ENCODE data around the gene HBS1L.
A peak's percentile ranks its signal among the peaks of the same experiment; 100 is the strongest.

HBS1L gene

DNA sequence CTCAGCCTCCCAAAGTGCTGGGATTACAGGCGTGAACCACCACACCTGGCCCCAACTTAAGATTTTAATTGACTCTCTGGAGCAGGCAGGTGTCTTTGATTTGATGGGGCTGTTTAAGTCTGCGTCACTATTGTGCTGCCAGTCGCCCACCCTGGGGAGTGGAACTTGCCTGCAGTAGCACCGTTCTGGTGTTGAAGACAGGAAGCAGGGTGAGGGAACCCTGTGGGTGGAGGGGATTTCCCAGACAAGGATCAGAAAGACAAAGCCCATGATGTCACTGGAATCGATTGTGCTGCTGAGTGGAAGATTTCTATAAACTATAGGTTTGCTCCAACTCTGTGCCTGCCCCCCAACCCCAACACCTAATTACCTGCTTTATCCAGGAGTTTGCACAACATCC, 115.7 kb downstream of the HBS1L start:
- TF ChIP-seq, protein P1, sequence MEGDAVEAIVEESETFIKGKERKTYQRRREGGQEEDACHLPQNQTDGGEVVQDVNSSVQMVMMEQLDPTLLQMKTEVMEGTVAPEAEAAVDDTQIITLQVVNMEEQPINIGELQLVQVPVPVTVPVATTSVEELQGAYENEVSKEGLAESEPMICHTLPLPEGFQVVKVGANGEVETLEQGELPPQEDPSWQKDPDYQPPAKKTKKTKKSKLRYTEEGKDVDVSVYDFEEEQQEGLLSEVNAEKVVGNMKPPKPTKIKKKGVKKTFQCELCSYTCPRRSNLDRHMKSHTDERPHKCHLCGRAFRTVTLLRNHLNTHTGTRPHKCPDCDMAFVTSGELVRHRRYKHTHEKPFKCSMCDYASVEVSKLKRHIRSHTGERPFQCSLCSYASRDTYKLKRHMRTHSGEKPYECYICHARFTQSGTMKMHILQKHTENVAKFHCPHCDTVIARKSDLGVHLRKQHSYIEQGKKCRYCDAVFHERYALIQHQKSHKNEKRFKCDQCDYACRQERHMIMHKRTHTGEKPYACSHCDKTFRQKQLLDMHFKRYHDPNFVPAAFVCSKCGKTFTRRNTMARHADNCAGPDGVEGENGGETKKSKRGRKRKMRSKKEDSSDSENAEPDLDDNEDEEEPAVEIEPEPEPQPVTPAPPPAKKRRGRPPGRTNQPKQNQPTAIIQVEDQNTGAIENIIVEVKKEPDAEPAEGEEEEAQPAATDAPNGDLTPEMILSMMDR (IDR thresholded peaks at IDR 0.05; ENCODE audit: extremely low read depth, missing control alignments), result no peak
- DNase-seq (ENCODE audit: low spot score), result peak; percentile 60

DNA sequence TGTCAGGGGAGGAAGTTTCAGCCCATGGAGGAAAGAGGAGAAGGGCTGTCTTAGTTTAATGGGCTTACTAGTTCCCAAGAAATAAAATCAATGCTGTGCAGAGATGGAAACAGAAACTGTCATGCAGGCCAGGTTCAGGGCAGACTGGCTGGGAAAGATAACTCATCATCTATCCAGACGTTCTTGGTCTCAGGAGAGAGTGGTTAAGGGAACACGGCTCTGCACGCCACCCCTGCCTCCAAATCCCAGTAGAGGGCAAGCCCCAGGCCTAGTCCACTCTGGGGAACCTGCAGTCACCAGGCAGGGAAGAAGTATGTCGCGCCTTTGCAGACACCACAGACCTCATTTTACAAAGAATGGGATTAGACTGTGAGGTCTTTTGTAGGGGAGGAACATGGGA, 117.2 kb downstream of the HBS1L start:
- DNase-seq (ENCODE audit: low spot score), result no peak
- TF ChIP-seq, protein P1 (IDR thresholded peaks at IDR 0.05; ENCODE audit: extremely low read depth, missing control alignments), result no peak

DNA sequence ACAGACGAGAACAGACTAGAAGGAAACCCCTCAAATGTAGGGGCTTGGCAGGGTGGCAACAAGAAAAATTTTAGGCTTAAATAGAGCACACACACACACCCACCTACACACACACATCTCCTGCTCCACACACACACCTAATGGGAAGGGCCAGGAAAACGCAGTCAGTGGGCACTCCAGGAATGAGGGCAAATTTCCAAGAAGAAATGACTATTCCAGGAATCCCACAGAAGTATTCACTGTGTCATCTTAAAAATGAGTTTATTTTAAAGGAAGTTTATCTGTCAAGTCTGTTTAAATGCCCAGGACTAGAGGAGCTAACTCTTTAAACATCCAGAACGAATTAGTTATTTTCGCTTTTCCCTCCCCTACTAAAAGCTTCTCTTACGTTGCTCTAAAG, 117.7 kb downstream of the HBS1L start:
- DNase-seq (ENCODE audit: low spot score), result no peak
- TF ChIP-seq, protein P1 (IDR thresholded peaks at IDR 0.05; ENCODE audit: extremely low read depth, missing control alignments), result no peak

DNA sequence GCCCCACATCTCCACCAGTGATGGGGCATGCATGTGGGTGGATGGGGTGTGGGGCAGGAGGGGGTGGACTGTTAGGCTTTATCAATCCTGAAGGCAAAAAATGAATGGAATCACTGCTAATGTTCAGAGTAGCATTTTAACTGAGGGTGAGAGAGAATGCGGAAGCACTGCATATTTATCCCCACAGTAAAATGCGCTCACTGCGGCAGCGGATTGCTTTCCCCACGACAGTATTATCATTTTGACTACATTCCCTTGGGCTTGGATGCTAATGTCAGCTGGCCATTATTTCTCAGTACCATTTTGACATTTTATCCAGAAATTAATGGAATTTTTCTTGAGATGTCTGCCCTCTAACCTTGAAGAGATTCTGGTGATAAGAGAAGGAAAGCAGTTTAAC, 118.1 kb downstream of the HBS1L start:
- TF ChIP-seq, protein P1 (IDR thresholded peaks at IDR 0.05; ENCODE audit: extremely low read depth, missing control alignments), result no peak
- DNase-seq (ENCODE audit: low spot score), result no peak

DNA sequence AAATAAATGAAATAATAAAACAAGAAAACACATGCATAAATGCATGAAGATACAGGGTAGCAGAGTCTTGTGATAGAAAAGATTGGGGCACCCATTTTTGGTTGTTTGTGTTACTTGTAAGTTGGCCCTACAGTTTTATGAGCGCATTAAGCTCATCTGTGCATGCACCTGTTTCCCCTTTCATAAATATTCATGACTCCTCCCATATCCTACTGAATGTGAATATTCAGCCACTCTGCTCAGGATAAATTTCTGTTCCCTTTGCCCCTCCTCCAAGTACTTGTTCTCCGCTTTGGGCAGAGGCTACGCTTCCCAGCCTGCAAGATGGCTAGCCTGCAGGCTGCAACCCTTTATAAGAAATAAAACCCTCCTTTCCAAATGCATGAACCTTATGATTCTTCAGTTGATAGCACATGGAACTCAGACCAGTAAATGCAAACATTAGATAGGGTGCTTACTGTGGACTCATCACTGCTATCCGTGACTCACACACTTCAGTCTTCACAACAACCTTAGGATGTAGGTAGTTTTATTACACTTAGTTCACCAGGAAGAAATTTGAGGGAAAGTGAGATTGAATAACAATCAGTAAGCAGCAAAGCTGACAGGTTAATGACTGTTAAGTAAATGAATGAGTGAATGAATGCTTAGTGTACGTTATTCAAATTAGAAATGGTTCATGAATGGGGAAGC, 119.7 kb downstream of the HBS1L start:
- TF ChIP-seq, protein P1 (IDR thresholded peaks at IDR 0.05; ENCODE audit: extremely low read depth, missing control alignments), result no peak
- no peak for DNase-seq (ENCODE audit: low spot score)

DNA sequence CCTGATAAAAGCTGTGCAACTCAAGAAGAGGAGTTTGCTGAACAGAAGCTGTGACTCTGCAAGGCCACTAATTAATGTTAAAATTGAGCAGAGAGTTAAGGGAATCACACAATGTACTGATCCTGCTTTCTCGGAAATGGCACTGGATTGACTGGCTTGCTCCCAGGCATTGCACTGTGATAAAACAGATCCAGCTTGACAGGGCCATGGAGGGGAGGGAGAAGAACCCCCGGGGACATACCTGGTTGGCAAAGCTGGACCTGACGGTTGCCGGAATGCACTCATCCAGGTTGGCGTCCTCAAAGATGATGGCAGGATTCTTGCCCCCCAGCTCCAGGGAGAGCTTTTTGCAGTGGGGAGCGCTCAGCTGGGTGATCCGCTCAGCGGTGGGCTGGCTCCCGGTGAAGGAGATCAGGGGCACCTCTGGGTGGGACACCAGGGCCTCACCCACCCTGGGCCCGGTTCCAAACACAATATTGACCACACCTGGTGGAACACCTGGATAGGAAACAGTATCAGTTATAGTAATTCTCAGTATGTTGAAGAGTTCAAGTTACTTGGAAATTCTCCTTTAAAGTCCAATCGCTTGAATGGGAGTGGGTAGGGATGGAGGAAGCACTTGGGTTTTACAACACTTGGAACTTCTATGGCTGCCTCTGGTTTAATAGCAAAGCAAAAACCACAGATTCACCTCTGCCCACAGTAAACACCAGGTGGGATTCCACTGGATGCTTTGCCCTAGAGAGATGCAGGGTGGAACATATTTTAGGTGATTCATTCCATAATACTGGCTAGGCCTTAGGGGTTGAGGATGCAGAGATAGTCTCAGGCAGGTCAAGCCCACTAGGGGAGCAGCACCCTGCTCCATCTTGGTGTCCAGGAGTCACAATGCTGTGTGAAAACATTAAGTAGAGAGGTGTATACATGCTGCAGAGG, 121.8 kb downstream of the HBS1L start:
- no peak for DNase-seq (ENCODE audit: low spot score)
- TF ChIP-seq, protein P1 (IDR thresholded peaks at IDR 0.05; ENCODE audit: extremely low read depth, missing control alignments), result no peak

DNA sequence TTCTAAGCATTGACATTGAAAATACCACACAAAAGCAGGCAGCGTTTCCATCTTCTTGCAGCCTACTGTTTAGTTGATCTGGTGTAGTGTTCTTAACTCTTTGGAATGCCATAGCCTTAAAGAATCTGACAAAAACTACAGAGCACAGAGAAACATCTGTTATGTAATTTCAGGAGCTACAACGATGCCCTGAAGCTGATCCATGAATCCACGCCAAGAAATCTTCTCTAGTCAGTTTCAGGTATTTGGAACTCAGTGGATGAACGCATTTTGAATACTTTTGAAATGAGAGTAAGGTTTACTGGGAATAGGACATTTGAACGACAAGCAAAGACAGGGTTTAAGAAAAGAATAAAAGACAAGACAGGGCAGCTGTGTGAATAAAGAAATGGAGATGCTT, 122.5 kb downstream of the HBS1L start:
- TF ChIP-seq, protein P1 (IDR thresholded peaks at IDR 0.05; ENCODE audit: extremely low read depth, missing control alignments), result no peak
- no peak for DNase-seq (ENCODE audit: low spot score)
